ENCODE results near the gene TNFRSF12A. TPM values are rescaled to one million over a fixed set of nuclear protein-coding genes. Genes with fewer than 3 reads are reported as not detected.
"Not testable (repeated sequence)": the region's sequence is repeated elsewhere in the genome, so short reads cannot be mapped to it uniquely, and the experiment has no call there.

The TNFRSF12A gene
- polyA plus RNA-seq, 1 donor = 48.4 TPM

GRCh38 chr16:3049921-3050481 is 29.8 kb downstream of the TNFRSF12A start:
- no peak for DNase-seq
- no peak overlapping the region for H3K4me3 ChIP-seq (ENCODE audit: low read length)
- 100% methylated on average over 3 of the region's 26 CpGs for WGBS (ENCODE audit: insufficient coverage, low lambda C conversion rate)
- H3K27me3 ChIP-seq (ENCODE audit: control insufficient read depth, insufficient read depth, low read length) = peaks cover 59% of the 10 kb centered on the region
- H3K27ac ChIP-seq (ENCODE audit: low read length) = no peak overlapping the region
- H3K4me1 ChIP-seq (ENCODE audit: control insufficient read depth, insufficient read depth, low read length) = peaks cover 9% of the 10 kb centered on the region
- H3K9me3 ChIP-seq (ENCODE audit: control insufficient read depth, low read depth, low read length) = peaks cover 16% of the 10 kb centered on the region
- H3K36me3 ChIP-seq (ENCODE audit: control insufficient read depth, insufficient read depth, low read length) = no peaks in the 10 kb centered on the region

DNA sequence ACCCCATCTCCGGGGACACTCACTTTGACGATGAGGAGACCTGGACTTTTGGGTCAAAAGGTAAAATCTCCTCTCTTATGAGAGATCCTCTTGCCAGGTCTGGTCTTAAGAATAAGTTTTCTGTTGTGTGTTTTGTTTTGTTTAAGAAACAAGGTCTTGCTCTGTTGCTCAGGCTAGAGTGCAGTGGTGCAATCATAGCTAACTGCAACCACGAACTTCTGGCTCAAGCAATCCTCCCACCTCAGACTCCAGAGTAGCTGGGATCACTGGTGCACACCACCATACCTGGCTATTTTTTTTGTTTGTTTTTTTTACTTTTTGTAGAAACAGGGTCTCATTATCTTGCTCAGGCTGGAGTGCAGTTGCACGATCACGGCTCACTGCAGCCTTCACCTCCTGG is 30.3 kb downstream of the TNFRSF12A start:
- Histone ChIP-seq H3K36me3 (ENCODE audit: control insufficient read depth, insufficient read depth, low read length) (no peaks in the 10 kb centered on the region), H3K4me3 (ENCODE audit: low read length) (no peak overlapping the region), H3K27ac (ENCODE audit: low read length) (no peak overlapping the region), H3K4me1 (ENCODE audit: control insufficient read depth, insufficient read depth, low read length) (peaks cover 9% of the 10 kb centered on the region), H3K27me3 (ENCODE audit: control insufficient read depth, insufficient read depth, low read length) (peaks cover 54% of the 10 kb centered on the region), H3K9me3 (ENCODE audit: control insufficient read depth, low read depth, low read length) (peaks cover 12% of the 10 kb centered on the region)
- no peak for DNase-seq
- 72% methylated on average over 4 of the region's 5 CpGs for WGBS (ENCODE audit: insufficient coverage, low lambda C conversion rate)

GRCh38 chr16:3051009-3051408 is 30.8 kb downstream of the TNFRSF12A start:
- H3K27ac ChIP-seq (ENCODE audit: low read length) = no peak overlapping the region
- no peaks in the 10 kb centered on the region for H3K36me3 ChIP-seq (ENCODE audit: control insufficient read depth, insufficient read depth, low read length)
- no peak overlapping the region for H3K4me3 ChIP-seq (ENCODE audit: low read length)
- no peak for DNase-seq
- peaks cover 5% of the 10 kb centered on the region for H3K4me1 ChIP-seq (ENCODE audit: control insufficient read depth, insufficient read depth, low read length)
- peaks cover 49% of the 10 kb centered on the region for H3K27me3 ChIP-seq (ENCODE audit: control insufficient read depth, insufficient read depth, low read length)
- no CpG with 5 or more reads among the region's 4 CpGs for WGBS (ENCODE audit: insufficient coverage, low lambda C conversion rate)
- H3K9me3 ChIP-seq (ENCODE audit: control insufficient read depth, low read depth, low read length) = peaks cover 7% of the 10 kb centered on the region

DNA sequence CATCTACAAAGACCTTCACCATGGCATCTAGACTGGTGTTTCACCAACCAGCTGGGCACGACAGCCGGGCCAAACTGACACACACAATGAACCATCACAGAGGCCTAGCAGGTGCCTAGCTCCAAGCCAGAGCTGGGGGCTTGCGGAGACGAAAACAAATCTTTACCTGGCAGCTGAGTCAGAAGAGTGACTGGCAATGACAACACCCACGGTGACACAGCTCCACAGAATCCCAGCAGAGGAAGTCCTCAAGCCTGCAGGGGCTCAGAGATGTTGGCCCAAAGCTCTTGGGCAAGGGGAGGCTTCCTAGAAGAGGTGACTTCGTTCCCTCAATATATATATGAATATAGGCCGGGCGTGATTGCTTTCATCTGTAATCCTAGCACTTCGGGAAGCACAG is 31.3 kb downstream of the TNFRSF12A start:
- Histone ChIP-seq H3K27ac (ENCODE audit: low read length) (no peak overlapping the region), H3K9me3 (ENCODE audit: control insufficient read depth, low read depth, low read length) (peaks cover 4% of the 10 kb centered on the region), H3K4me3 (ENCODE audit: low read length) (no peak overlapping the region), H3K4me1 (ENCODE audit: control insufficient read depth, insufficient read depth, low read length) (peaks cover 2% of the 10 kb centered on the region), H3K36me3 (ENCODE audit: control insufficient read depth, insufficient read depth, low read length) (no peaks in the 10 kb centered on the region), H3K27me3 (ENCODE audit: control insufficient read depth, insufficient read depth, low read length) (peaks cover 44% of the 10 kb centered on the region)
- DNase-seq = no peak
- no CpG with 5 or more reads among the region's 9 CpGs for WGBS (ENCODE audit: insufficient coverage, low lambda C conversion rate)

DNA sequence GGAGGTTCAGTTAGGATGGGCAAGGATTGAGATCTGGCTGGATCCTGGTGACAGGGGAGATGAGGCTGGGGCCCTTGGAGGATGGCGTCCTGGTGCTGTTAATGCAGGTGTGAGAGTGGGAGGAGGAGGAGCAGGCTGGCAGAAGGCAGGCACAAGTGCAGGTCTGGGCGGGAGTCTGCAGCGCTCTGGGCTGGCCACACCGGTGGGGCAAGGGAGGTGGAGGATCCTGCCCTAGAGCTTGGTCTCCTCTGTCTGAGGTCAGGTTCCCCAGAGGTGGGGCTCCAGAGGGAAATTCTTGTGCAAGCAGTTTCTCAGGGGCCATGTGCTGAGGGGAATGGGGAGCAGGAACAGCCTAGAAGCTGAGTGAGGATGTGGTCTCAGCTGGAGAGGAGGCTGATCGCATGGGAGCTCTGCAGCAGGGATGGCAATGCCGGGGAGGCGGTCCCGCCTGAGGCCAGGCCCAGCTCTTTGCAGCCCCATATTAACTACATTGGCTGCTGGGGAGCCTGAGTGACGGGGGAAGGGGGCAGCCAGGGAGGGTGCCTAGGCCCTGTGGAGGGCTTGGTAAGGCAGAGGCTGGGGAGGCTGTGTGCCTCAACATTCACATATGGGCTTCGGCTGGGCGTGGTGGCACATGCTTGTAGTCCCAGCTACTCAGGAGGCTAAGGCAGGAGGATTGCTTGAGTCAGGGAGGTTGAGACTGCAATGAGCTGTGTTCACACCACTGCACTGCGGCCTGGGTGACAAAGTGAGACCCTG is 32.6 kb downstream of the TNFRSF12A start:
- DNase-seq = not testable (repeated sequence)

GRCh38 chr16:3053330-3053710 is 33.2 kb downstream of the TNFRSF12A start:
- not testable (repeated sequence) for H3K27ac ChIP-seq (ENCODE audit: low read length); H3K9me3 ChIP-seq (ENCODE audit: control insufficient read depth, low read depth, low read length); H3K4me1 ChIP-seq (ENCODE audit: control insufficient read depth, insufficient read depth, low read length); H3K4me3 ChIP-seq (ENCODE audit: low read length); H3K36me3 ChIP-seq (ENCODE audit: control insufficient read depth, insufficient read depth, low read length); DNase-seq
- WGBS (ENCODE audit: insufficient coverage, low lambda C conversion rate) = no CpG with 5 or more reads among the region's 13 CpGs
- peaks cover 25% of the 10 kb centered on the region for H3K27me3 ChIP-seq (ENCODE audit: control insufficient read depth, insufficient read depth, low read length)

More for the DNA sequence above, 32.6 kb downstream of the TNFRSF12A start:
- not testable (repeated sequence) for H3K4me3 ChIP-seq (ENCODE audit: low read length); H3K4me1 ChIP-seq (ENCODE audit: control insufficient read depth, insufficient read depth, low read length); H3K36me3 ChIP-seq (ENCODE audit: control insufficient read depth, insufficient read depth, low read length); H3K27ac ChIP-seq (ENCODE audit: low read length); H3K9me3 ChIP-seq (ENCODE audit: control insufficient read depth, low read depth, low read length)
- no CpG with 5 or more reads among the region's 12 CpGs for whole genome bisulfite sequencing (ENCODE audit: insufficient coverage, low lambda C conversion rate)
- H3K27me3 ChIP-seq (ENCODE audit: control insufficient read depth, insufficient read depth, low read length) = peaks cover 31% of the 10 kb centered on the region

DNA sequence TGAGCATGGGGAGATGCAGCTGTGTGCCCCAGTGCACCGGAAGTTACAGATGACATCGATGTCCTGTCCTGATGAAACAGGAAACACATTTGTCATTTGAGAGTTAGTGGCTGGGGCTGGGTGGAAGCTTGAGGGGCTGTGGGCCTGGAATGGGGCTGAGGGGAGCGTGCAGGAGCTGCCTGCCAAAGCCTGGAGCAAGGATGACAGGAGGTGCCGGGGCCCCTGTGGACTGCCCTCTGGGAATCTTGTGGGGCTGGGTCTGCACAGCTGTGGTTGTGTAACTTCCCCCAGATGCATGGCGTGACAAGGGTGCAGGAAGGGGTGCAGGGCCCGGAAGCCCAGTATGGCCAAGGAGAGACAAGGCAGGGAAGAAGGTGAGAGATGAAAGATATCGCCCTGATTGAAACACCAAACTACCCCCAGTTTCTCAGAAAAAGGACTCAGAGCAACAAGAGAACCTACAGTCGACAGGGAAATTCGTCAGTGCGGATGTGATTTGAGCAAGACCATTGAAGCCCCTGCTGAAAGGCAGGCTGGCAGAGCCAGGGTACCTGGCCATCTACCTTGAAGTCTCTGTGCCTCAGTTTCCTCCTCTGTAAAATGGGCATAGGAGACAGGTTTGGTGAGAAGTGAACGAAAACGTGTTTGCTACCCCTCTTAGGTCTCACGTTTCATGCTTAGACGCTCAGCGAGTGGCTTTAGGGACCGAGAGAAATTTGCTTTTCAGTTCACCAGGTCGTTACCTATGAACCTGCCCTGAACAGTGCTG is 35.0 kb downstream of the TNFRSF12A start:
- Histone ChIP-seq H3K9me3 (ENCODE audit: control insufficient read depth, low read depth, low read length) (no peaks in the 10 kb centered on the region), H3K27me3 (ENCODE audit: control insufficient read depth, insufficient read depth, low read length) (peaks cover 7% of the 10 kb centered on the region), H3K4me3 (ENCODE audit: low read length) (no peak overlapping the region), H3K4me1 (ENCODE audit: control insufficient read depth, insufficient read depth, low read length) (peaks cover 7% of the 10 kb centered on the region), H3K27ac (ENCODE audit: low read length) (no peak overlapping the region), H3K36me3 (ENCODE audit: control insufficient read depth, insufficient read depth, low read length) (no peaks in the 10 kb centered on the region)
- no CpG with 5 or more reads among the region's 17 CpGs for WGBS (ENCODE audit: insufficient coverage, low lambda C conversion rate)
- no peak for DNase-seq

- H3K27me3 ChIP-seq (ENCODE audit: control insufficient read depth, insufficient read depth, low read length); H3K9me3 ChIP-seq (ENCODE audit: control insufficient read depth, low read depth, low read length); H3K4me1 ChIP-seq (ENCODE audit: control insufficient read depth, insufficient read depth, low read length); H3K36me3 ChIP-seq (ENCODE audit: control insufficient read depth, insufficient read depth, low read length); H3K27ac ChIP-seq (ENCODE audit: low read length); DNase-seq; H3K4me3 ChIP-seq (ENCODE audit: low read length): not testable (repeated sequence)
- no CpG with 5 or more reads among the region's 9 CpGs for WGBS (ENCODE audit: insufficient coverage, low lambda C conversion rate)
These were observed 35.6 kb downstream of the TNFRSF12A start for GRCh38 chr16:3055734-3056115.

- DNase-seq = no peak
- no peaks in the 10 kb centered on the region for H3K27me3 ChIP-seq (ENCODE audit: control insufficient read depth, insufficient read depth, low read length)
- 33% methylated on average over 1 of the region's 19 CpGs for WGBS (ENCODE audit: insufficient coverage, low lambda C conversion rate)
- H3K9me3 ChIP-seq (ENCODE audit: control insufficient read depth, low read depth, low read length) = no peaks in the 10 kb centered on the region
- no peak overlapping the region for H3K27ac ChIP-seq (ENCODE audit: low read length)
- H3K4me1 ChIP-seq (ENCODE audit: control insufficient read depth, insufficient read depth, low read length) = peaks cover 9% of the 10 kb centered on the region
- no peak overlapping the region for H3K4me3 ChIP-seq (ENCODE audit: low read length)
- H3K36me3 ChIP-seq (ENCODE audit: control insufficient read depth, insufficient read depth, low read length) = no peaks in the 10 kb centered on the region
These were observed 36.4 kb downstream of the TNFRSF12A start for GRCh38 chr16:3056336-3057180.
